NCI-H1694 treated with DMSO at 0.1 percent for 48 hours (cell line): ENCODE results near the gene UBE2C.
A peak's percentile ranks its signal among the peaks of the same experiment; 100 is the strongest.

ENCODE experiments used
- DNase-seq: peaks from one replicate; lab custom pipeline; 2025; lab: John Stamatoyannopoulos, UW

Gene UBE2C

GRCh38 chr20:45859916-45860315 lies 47.5 kb downstream of the UBE2C start:
- no peak for DNase-seq

GRCh38 chr20:45860560-45861220 lies 48.2 kb downstream of the UBE2C start:
- peak; percentile 35 for DNase-seq

- DNase-seq = no peak
Measured at GRCh38 chr20:45861221-45862075, 49.0 kb downstream of the UBE2C start.

GRCh38 chr20:45863543-45864470 lies 51.4 kb downstream of the UBE2C start:
- DNase-seq = no peak

- no peak for DNase-seq
Measured at GRCh38 chr20:45866454-45866853, 54.0 kb downstream of the UBE2C start.
